Kidney (tissue), 14 donors: Measurements from ENCODE around the gene AVPR2. TPM values are rescaled to one million over a fixed set of nuclear protein-coding genes. Genes with fewer than 3 reads are reported as not detected.

ENCODE experiments used
- DNase-seq, 5 donors: peaks; one replicate each; pipeline ENCODE4 v3.0.0-alpha.2; 2013 to 2020
- FAIRE-seq: peaks from 2 replicates; lab custom pipeline; 2012; peaks lifted over from hg19 to GRCh38; lab: Jason Lieb, UNC
- H3K27ac ChIP-seq, 2 donors: one replicate each; pipeline ENCODE4 v1.7.0; 2013; ENCODE audit warnings: low read depth in 2 of 2, low read length in 2 of 2, inconsistent platforms in 1 of 2
- H3K27me3 ChIP-seq: one replicate; pipeline ENCODE4 v1.7.1; 2013; ENCODE audit warnings: low read length, inconsistent platforms; ENCODE audit not compliant: control insufficient read depth, insufficient read depth
- H3K36me3 ChIP-seq, 3 donors: one replicate each; pipeline versions ENCODE4 v1.7.0 to v1.7.1; 2013; ENCODE audit warnings: low read length in 3 of 3, control low read depth in 1 of 3, inconsistent platforms in 1 of 3; ENCODE audit not compliant: insufficient read depth in 3 of 3, control insufficient read depth in 2 of 3
- H3K4me1 ChIP-seq, 3 donors: one replicate each; pipeline versions ENCODE4 v1.7.0 to v1.7.1; 2013; ENCODE audit warnings: low read length in 3 of 3, inconsistent platforms in 1 of 3, low read depth in 1 of 3; ENCODE audit not compliant: control insufficient read depth in 2 of 3, insufficient read depth in 2 of 3
- H3K4me3 ChIP-seq, 3 donors: one replicate each; pipeline versions ENCODE4 v1.7.0 to v1.8.1; 2013; ENCODE audit warnings: low read length in 3 of 3, control low read depth in 1 of 3, inconsistent platforms in 1 of 3
- H3K9ac ChIP-seq, 3 donors: one replicate each; pipeline versions ENCODE4 v1.7.0 to v1.7.1; 2013; ENCODE audit warnings: low read length in 3 of 3, control low read depth in 1 of 3, inconsistent platforms in 1 of 3
- H3K9me3 ChIP-seq, 3 donors: one replicate each; pipeline versions ENCODE4 v1.7.0 to v1.7.1; 2013; ENCODE audit warnings: low read length in 3 of 3, control low read depth in 1 of 3, inconsistent platforms in 1 of 3; ENCODE audit not compliant: control insufficient read depth in 2 of 3, insufficient read depth in 1 of 3
- intact Hi-C: fragments of 100-400 bp; cut with DNase I; formaldehyde crosslinking; loops from one replicate; pipeline ENCODE4 v1.11.1; 2022
- polyA plus RNA-seq: library from polyadenylated mRNA; stranded (reverse); fragments of 350-450 nt; fragmentation: Illumina TruSeq; extraction: RNeasy Lipid Tissue Mini Kit (QIAGEN cat#74804); gene quantifications from one replicate; pipeline ENCODE4 v1.2.3, GENCODE V29; 2014; ENCODE audit warnings: low read depth, low replicate concordance; ENCODE audit not compliant: insufficient read depth
- total RNA-seq: library from RNA; stranded (reverse); fragmentation: NEBNext Ultra II Directional; extraction: Animal tissue kit (Norgen Biotek cat#: 25700); gene quantifications from one replicate; pipeline ENCODE4 v1.2.1, GENCODE V29; 2021
- TF ChIP-seq, protein P1 (sequence below): IDR thresholded peaks from 3 replicates; pipeline ENCODE4 v1.5.1; 2012; ENCODE audit warnings: mild to moderate bottlenecking, moderate library complexity, borderline replicate concordance; ENCODE audit not compliant: insufficient read depth; ENCODE audit errors: extremely low read depth
- donor health status: control.
- donor health status: control.
- donor health status: control.
- donor health status: control.
- donor health status: control.
- donor health status: DM: yes; HTN: yes; CAD: no.
- donor health status: Normal renal cell carcinoma (clear cell type).

The AVPR2 gene
- total and polyA plus RNA-seq, 2 donors from 2014 or later: 2.3 to 22.1 TPM

DNA sequence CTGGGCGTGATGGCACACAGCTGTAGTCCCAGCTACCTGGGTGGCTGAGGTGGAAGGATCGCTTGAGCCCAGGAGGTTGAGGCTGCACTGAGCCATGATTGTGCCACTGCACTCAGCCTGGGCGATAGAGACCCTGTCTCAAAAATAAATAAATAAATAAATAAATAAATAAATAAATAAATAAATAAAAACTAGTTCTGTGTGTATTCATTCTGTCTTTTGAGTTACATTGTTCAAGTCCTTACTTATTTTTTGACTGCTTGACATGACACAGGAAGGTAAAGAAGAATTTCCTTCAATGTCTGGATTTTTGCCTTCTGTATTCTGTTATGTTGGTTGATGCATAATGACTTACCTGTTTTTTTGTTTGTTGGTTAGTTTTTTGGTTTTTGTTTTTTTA lies 32.6 kb downstream of the AVPR2 start:
- FAIRE-seq: no peak
- DNase-seq: no peak
- TF ChIP-seq, protein P1, sequence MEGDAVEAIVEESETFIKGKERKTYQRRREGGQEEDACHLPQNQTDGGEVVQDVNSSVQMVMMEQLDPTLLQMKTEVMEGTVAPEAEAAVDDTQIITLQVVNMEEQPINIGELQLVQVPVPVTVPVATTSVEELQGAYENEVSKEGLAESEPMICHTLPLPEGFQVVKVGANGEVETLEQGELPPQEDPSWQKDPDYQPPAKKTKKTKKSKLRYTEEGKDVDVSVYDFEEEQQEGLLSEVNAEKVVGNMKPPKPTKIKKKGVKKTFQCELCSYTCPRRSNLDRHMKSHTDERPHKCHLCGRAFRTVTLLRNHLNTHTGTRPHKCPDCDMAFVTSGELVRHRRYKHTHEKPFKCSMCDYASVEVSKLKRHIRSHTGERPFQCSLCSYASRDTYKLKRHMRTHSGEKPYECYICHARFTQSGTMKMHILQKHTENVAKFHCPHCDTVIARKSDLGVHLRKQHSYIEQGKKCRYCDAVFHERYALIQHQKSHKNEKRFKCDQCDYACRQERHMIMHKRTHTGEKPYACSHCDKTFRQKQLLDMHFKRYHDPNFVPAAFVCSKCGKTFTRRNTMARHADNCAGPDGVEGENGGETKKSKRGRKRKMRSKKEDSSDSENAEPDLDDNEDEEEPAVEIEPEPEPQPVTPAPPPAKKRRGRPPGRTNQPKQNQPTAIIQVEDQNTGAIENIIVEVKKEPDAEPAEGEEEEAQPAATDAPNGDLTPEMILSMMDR: no peak

DNA sequence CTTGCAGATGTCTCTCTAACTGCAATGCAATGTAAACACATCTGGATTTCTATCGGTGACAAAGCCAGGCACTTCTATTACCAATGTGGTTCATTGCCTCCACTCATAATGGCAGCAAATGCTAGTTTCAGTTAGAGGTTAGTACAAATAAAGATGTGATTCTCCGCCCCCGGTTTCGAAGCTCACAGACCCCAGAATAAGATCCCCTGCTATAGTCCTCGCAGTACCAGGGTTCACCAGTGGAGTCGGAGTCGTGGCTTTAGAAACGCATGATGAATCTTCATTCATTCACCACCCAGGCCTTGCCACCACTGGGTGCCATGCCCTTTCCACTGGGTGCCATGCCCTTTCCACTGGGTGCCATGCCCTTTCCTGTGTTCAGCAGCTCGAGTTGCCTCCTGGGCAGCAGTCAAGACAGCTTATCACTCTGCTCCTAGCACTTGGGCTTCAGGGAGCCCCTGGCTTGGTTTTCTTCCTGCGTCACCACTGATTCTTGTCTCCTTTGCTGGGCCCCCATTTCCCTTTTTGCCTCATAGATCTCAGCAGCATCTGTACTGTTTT lies 33.8 kb downstream of the AVPR2 start:
- H3K9ac ChIP-seq: no peak overlapping the region
- peaks cover 0 to 4% (median 0%) of the 10 kb centered on the region in 3 donors for H3K4me1 ChIP-seq
- no peak overlapping the region for H3K27ac ChIP-seq
- no peaks in the 10 kb centered on the region for H3K27me3 ChIP-seq
- H3K36me3 ChIP-seq: no peaks in the 10 kb centered on the region
- H3K4me3 ChIP-seq: no peak overlapping the region
- TF ChIP-seq, protein P1: no peak
- intact Hi-C loops: no loop called here
- no peak for FAIRE-seq
- no peaks in the 10 kb centered on the region for H3K9me3 ChIP-seq
- DNase-seq: peak in 1 of 5 donors; percentile 37

More for the DNA sequence above, 32.6 kb downstream of the AVPR2 start:
- Histone ChIP-seq H3K4me1 (peaks cover 0 to 2% (median 0%) of the 10 kb centered on the region in 3 donors), H3K9me3 (no peaks in the 10 kb centered on the region), H3K36me3 (no peaks in the 10 kb centered on the region), H3K27ac (no peak overlapping the region), H3K27me3 (no peaks in the 10 kb centered on the region), H3K9ac (no peak overlapping the region), H3K4me3 (no peak overlapping the region)
- intact Hi-C loops: no loop called here

DNA sequence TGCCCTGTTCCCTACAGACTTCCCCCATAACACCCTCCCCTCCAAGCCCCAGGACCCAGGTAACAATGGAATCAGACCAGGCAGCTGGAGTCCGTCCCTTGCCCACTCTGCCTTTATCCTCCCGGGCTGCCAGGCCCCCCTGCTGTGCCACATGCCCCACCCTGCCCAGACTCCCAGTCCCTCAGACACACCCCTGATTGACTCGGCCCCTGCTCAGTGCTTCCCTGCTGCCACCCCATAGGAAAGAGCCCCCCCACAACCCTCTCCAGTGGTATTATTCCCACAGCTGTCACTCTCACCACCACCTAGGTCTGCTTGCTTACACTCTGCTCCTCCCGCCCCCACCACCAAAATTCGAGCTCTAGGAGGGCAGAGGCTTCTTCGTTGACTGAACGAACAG lies 35.1 kb downstream of the AVPR2 start:
- peak in 1 of 5 donors; percentile 67 for DNase-seq
- Histone ChIP-seq H3K27me3 (no peaks in the 10 kb centered on the region), H3K9ac (no peak overlapping the region), H3K9me3 (no peaks in the 10 kb centered on the region), H3K36me3 (no peaks in the 10 kb centered on the region), H3K4me3 (no peak overlapping the region), H3K4me1 (peaks cover 0 to 10% (median 0%) of the 10 kb centered on the region in 3 donors), H3K27ac (no peak overlapping the region)
- no peak for FAIRE-seq
- TF ChIP-seq, protein P1: no peak
- intact Hi-C loops: no loop called here
